ENCODE measurements around the gene ZYX. TPM values are rescaled to one million over a fixed set of nuclear protein-coding genes. Genes with fewer than 3 reads are reported as not detected.

Gene ZYX
- total RNA-seq, 2 donors from 2014 or later, result 54.9 to 110 TPM

GRCh38 chr7:143435266-143435665 lies 54.1 kb downstream of the ZYX start:
- intact Hi-C loops (cut with DNase I), result no loop called here
- TF ChIP-seq, protein P1, sequence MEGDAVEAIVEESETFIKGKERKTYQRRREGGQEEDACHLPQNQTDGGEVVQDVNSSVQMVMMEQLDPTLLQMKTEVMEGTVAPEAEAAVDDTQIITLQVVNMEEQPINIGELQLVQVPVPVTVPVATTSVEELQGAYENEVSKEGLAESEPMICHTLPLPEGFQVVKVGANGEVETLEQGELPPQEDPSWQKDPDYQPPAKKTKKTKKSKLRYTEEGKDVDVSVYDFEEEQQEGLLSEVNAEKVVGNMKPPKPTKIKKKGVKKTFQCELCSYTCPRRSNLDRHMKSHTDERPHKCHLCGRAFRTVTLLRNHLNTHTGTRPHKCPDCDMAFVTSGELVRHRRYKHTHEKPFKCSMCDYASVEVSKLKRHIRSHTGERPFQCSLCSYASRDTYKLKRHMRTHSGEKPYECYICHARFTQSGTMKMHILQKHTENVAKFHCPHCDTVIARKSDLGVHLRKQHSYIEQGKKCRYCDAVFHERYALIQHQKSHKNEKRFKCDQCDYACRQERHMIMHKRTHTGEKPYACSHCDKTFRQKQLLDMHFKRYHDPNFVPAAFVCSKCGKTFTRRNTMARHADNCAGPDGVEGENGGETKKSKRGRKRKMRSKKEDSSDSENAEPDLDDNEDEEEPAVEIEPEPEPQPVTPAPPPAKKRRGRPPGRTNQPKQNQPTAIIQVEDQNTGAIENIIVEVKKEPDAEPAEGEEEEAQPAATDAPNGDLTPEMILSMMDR (IDR thresholded peaks at IDR 0.05), result no peak

DNA sequence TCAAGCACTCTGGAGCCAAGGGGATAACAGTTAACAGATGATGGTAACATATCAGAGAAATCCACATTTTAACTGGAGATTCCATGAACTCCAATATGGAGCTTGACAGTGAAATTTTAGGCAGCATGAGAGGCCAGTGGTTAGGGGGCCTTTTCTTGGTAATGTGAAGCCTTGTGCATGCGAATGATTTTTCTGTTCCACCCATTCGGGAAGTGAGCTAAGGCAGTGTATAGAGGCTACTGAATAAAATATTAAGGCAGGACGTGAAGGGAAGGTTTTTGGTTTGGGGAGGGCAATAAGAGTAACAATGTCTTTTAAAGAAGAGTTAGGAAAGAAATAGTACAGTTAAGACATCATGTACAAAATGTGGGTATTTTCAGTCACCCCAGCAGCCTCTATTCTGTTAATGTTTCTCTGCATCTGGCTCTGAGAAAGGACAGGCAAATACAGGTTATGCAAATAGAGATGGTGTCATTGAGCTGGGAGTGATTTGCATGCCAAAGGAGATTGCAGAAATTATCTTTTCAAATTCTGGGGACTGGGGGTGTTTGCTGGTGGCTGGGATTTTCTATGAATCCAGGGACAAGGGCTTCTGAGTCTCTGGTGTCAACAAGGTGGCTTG lies 55.3 kb downstream of the ZYX start:
- Histone ChIP-seq H3K4me1 (no peaks in the 10 kb centered on the region), H3K9ac (ENCODE audit: low read depth in 2 of 2, low read length in 2 of 2) (no peak overlapping the region), H3K36me3 (no peaks in the 10 kb centered on the region), H3K27me3 (no peaks in the 10 kb centered on the region), H3K9me3 (no peaks in the 10 kb centered on the region), H3K27ac (no peak overlapping the region), H3K4me3 (no peak overlapping the region)
- TF ChIP-seq, protein P1 (IDR thresholded peaks at IDR 0.05), result no peak
- intact Hi-C loops (cut with DNase I), result no loop called here
- DNase-seq, result no peak

More at GRCh38 chr7:143435266-143435665, 54.1 kb downstream of the ZYX start:
- H3K4me3 ChIP-seq, result no peak overlapping the region
- no peak overlapping the region for H3K27ac ChIP-seq
- H3K27me3 ChIP-seq, result no peaks in the 10 kb centered on the region
- no peak for DNase-seq
- no peaks in the 10 kb centered on the region for H3K36me3 ChIP-seq
- no peak overlapping the region for H3K9ac ChIP-seq (ENCODE audit: low read depth in 2 of 2, low read length in 2 of 2)
- H3K9me3 ChIP-seq, result no peaks in the 10 kb centered on the region
- no peaks in the 10 kb centered on the region for H3K4me1 ChIP-seq

- H3K36me3 ChIP-seq, result no peaks in the 10 kb centered on the region
- H3K4me1 ChIP-seq, result no peaks in the 10 kb centered on the region
- TF ChIP-seq, protein P1 (IDR thresholded peaks at IDR 0.05), result no peak
- intact Hi-C loops (cut with DNase I), result no loop called here
- no peaks in the 10 kb centered on the region for H3K9me3 ChIP-seq
- no peaks in the 10 kb centered on the region for H3K27me3 ChIP-seq
- no peak overlapping the region for H3K27ac ChIP-seq
- no peak overlapping the region for H3K9ac ChIP-seq (ENCODE audit: low read depth in 2 of 2, low read length in 2 of 2)
- DNase-seq, result no peak
- no peak overlapping the region for H3K4me3 ChIP-seq
Measured at GRCh38 chr7:143437578-143437977, 56.4 kb downstream of the ZYX start.

DNA sequence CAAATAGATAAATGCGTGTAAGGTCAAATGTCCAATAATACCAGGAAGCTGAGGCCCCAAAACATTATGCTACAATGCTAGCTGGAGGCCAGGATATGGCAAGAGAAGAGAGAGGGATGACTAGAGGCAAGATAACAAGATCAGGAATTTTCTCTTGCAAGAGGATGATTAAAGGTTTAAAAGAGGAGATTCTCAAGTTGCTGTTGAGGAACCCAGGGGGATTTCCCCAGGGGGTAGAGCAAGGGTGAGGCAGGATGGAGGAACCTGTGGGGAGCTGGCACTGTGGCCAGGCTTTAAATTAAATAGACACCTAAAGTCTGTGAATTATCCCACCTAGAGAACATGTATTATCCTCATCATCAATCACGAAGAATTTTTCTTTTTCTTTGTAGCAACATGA lies 58.7 kb downstream of the ZYX start:
- no peak overlapping the region for H3K4me3 ChIP-seq
- intact Hi-C loops (cut with DNase I), result no loop called here
- no peak overlapping the region for H3K9ac ChIP-seq (ENCODE audit: low read depth in 2 of 2, low read length in 2 of 2)
- H3K9me3 ChIP-seq, result no peaks in the 10 kb centered on the region
- H3K27me3 ChIP-seq, result no peaks in the 10 kb centered on the region
- TF ChIP-seq, protein P1 (IDR thresholded peaks at IDR 0.05), result no peak
- H3K36me3 ChIP-seq, result no peaks in the 10 kb centered on the region
- no peak overlapping the region for H3K27ac ChIP-seq
- DNase-seq, result no peak
- no peaks in the 10 kb centered on the region for H3K4me1 ChIP-seq

Small RNAs within 50 kb of the gene (microRNA-seq; reads per million reads assigned to microRNA genes)
- gene MIR6892, result not detected

Other genes starting within 250 kb of the ZYX start
- gene PIP, start 249.3 kb upstream of the ZYX start, total RNA-seq, result not detected
- gene TAS2R39, start 197.9 kb upstream of the ZYX start, total RNA-seq, result not detected
- gene TAS2R40, start 159.3 kb upstream of the ZYX start, total RNA-seq, result not detected
- 100 to 1,000 TPM; 210 to 272 TPM for gene GSTK1, start 117.9 kb upstream of the ZYX start, total RNA-seq
- 10 to 100 TPM; 18.4 to 27.2 TPM for gene TMEM139, start 96.4 kb upstream of the ZYX start, total RNA-seq
- gene CASP2, start 93.0 kb upstream of the ZYX start, total RNA-seq, result 10 to 100 TPM; 33.9 to 47.0 TPM
- gene CLCN1, start 65.2 kb upstream of the ZYX start, total RNA-seq, result not detected
- 1 to 10 TPM in 1 of 2 donors, under 1 TPM in 1; 0.40 to 1.8 TPM for gene FAM131B, start 18.6 kb upstream of the ZYX start, total RNA-seq
- 10 to 100 TPM; 16.0 to 18.4 TPM for gene EPHA1, start 27.5 kb downstream of the ZYX start, total RNA-seq
- gene TAS2R60, start 62.1 kb downstream of the ZYX start, total RNA-seq, result not detected
- not detected for gene TAS2R41, start 96.5 kb downstream of the ZYX start, total RNA-seq
- 1 to 10 TPM; 1.3 to 2.0 TPM for gene CTAGE15, start 190.5 kb downstream of the ZYX start, total RNA-seq
- 1 to 10 TPM in 1 of 2 donors, under 1 TPM in 1; 0.32 to 1.4 TPM for gene TCAF2, start 239.6 kb downstream of the ZYX start, total RNA-seq

Data from colonic mucosa (tissue), 4 donors.